Fibroblast of upper back skin (primary cell): ENCODE data around the gene DRD5.
"Not testable (repeated sequence)": the region's sequence is repeated elsewhere in the genome, so short reads cannot be mapped to it uniquely, and the experiment has no call there.

Experiments used
- DNase-seq: peaks from one replicate; pipeline ENCODE4 v3.0.0-alpha.2; 2013

Gene DRD5

DNA sequence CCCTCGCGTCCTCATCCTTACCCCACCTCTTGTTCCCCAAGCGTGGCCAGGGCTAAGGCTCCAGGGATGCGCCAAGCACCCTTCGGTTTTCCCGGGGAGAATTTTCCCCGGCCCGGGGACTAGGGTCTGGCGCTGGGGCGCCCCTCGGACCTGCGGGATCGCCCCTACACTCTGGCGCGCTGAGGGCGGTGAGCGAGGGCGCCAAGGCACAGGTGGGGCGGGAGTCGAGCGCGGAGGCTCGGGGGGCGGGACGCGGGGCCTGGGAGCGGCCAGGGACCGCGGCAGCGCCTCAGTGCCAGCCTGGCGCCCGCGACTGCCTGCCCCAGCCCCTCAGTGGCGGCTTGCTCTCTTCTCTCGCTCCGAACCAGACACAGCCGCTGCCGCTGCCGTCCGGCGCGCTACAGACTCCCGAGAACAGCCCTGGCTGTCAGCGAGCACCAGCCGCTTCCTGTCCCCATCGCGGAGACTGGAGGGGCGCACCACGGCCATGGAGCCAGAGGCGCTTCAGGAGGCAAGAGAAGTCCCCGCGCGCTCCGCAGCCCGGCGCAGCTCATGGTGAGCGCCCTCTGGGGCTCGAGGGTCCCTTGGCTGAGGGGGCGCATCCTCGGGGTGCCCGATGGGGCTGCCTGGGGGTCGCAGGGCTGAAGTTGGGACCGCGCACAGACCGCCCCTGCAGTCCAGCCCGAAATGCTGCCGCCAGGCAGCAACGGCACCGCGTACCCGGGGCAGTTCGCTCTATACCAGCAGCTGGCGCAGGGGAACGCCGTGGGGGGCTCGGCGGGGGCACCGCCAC lies at the start of gene DRD5:
TSS of gene DRD5 (plus strand) at position 292 of the 793 bp plus-strand sequence. CDS start at position 688, 396 bp downstream.
- no peak for DNase-seq

GRCh38 chr4:9732256-9732655 lies 49.2 kb upstream of the DRD5 start:
- not testable (repeated sequence) for DNase-seq

- DNase-seq: no peak
These were observed 45.9 kb upstream of the DRD5 start for GRCh38 chr4:9735515-9735914.

GRCh38 chr4:9737280-9737679 lies 44.2 kb upstream of the DRD5 start:
- not testable (repeated sequence) for DNase-seq

DNA sequence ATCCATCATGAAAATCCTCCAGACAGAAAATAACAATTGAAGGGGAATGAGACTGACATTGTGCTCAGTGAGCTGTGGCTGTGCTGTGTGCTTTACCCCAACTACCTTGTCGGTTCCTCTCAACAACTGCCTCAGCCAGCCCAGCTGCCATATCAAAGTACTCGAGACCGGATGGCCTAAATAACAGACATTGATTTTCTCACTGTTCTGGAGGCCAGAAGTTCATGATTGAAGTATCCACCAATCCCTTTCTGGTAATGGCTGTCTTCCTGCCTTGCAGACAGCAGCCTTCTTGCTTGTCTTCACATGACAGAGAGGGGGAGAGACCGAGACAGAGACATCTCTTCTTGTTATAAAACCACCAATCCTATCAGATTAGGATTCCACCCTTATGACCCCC lies 37.6 kb upstream of the DRD5 start:
- not testable (repeated sequence) for DNase-seq

DNA sequence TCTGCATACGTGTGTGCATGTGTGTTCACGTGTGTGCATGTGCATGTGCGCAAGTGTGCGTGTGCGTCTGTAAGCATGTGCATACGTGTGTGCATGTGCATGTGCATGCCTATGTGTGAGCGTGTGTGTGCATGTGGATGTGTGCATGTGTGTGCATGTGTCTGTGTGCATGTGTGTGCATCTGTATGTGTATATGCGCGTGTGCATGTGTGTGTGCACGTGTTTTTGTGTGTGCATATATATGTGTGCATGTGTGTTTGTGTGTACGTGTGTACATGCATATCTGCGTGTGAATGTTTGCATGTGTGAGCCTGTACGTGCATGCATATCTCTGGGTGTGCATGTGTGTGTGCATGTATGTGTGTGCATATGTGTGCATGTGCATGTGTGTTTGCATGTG lies 35.7 kb upstream of the DRD5 start:
- DNase-seq: no peak

DNA sequence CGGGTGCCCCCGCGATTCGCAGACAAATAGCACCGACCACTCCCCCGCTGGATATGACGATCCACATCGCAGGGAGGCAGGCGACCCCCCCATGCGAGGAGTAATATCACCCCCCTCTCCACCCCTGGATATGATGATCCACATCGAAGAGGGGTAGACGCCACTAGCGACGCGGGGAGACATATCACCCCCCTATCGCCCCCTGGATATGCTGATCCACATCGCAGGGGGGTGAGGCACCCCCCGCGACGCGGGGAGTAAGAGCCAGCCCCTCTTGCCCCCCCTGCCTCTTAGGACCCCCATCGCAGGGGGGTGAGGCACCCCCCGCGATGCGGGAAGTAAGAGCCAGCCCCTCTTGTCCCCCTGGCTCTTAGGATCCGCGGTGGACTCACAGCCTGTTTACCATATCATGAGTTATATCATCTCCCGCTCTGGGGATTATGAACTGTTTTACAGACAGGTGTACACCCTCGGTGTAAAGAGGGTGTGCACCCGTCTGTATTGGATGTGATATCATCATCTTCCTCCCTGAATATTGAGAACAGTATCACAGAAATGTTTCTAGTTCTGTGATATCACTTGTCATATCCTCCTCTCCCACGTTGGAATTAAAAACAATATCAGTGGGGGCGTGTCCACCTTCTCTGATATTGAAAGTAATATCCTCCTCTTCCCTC lies 22.7 kb upstream of the DRD5 start:
- DNase-seq: no peak

GRCh38 chr4:9762823-9763475 lies 18.5 kb upstream of the DRD5 start:
- DNase-seq: peak; percentile 61

DNA sequence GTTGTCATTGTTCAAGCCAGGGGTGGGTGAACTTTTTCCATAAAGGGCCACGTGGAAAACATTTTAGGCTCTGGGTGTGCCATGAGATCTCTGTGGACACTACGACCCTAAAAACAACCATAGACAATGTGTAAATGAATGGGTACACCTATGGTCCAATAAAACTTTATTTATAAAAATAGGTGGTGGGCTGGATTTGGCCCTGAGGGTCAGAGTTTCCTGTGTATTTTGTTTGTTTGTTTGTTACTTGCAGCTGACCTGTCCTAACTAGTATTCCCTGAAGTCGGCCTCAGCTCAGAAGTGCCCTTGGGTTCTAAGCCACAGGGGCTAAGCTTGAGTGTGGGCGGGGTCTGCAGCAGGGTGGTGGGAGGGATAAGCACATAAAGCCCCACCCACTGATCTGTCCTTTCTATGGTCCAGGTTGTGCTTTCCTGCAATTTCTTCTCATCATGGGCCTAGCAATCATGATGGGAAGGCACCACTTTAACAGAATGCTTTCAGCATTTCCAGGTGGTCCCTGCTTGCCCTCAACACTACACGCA lies 17.2 kb upstream of the DRD5 start:
- DNase-seq: no peak

GRCh38 chr4:9765091-9765490 lies 16.3 kb upstream of the DRD5 start:
- DNase-seq: peak; percentile 3

GRCh38 chr4:9769321-9769720 lies 12.1 kb upstream of the DRD5 start:
- no peak for DNase-seq

DNA sequence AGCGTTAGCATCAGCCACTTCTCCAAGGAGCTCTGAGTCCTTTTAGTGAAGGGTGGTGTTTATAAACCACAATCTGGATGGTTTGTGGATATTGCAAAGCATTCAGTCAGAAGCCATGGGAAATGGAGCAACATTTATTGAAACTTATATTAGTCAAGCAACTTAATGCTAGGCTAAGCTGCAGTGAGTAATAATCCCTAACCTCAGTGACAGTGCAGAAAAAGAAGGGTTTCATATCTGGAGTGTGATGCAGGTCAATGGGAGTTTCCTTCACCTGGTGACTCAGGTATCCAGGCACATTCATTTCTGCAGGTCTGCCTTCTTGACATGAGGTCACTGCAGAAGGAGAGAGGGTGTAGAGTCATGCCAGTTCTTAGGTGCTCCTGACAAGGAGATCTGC lies 10.4 kb upstream of the DRD5 start:
- DNase-seq: no peak

DNA sequence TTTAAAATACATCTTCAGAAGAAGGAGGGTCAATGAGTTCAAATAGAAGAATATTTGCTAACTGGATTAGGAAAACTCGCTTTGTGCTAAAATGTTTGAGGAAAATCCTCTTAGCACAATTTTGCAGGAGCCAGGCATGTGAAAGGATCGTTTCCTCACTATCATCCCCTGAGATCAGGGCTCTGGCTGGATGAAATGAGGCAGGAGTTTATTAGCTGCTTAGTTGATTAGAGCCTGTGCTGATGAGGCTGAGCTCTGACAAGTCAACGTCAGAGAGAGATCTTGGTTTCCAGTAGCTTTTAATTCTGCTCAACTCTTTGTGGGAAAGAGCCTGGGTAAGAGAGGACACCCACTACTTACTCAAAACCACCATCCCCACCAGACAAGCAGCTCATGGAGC lies 8.0 kb upstream of the DRD5 start:
- DNase-seq: no peak

DNA sequence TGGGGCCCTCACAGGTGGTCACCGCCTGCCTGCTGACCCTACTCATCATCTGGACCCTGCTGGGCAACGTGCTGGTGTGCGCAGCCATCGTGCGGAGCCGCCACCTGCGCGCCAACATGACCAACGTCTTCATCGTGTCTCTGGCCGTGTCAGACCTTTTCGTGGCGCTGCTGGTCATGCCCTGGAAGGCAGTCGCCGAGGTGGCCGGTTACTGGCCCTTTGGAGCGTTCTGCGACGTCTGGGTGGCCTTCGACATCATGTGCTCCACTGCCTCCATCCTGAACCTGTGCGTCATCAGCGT lies 652 bp downstream of the DRD5 start:
- no peak for DNase-seq

- DNase-seq: not testable (repeated sequence)
These were observed 4.5 kb downstream of the DRD5 start for GRCh38 chr4:9785891-9786290.

GRCh38 chr4:9792381-9792780 lies 10.9 kb downstream of the DRD5 start:
- DNase-seq: no peak

- DNase-seq: not testable (repeated sequence)
These were observed 15.2 kb downstream of the DRD5 start for GRCh38 chr4:9796641-9797040.

DNA sequence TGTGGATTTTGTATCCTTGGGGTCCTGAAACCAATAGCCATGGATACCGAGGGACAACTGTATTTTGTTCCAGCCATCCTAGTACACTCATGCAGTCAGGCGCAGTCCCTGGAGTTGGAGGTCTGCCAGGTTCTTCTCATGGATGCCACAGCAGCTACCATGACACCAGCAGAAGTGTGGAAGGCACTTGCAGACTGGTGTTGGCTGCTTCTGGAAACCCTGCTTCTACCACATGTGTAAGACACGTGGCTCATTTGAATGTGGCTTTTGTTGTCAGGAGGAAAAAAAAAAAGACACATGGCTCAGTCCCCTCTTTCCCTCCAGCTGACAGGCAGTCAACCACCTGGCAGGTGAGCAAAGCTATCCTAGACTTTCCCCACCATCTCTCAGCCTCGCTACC lies 19.4 kb downstream of the DRD5 start:
- no peak for DNase-seq

DNA sequence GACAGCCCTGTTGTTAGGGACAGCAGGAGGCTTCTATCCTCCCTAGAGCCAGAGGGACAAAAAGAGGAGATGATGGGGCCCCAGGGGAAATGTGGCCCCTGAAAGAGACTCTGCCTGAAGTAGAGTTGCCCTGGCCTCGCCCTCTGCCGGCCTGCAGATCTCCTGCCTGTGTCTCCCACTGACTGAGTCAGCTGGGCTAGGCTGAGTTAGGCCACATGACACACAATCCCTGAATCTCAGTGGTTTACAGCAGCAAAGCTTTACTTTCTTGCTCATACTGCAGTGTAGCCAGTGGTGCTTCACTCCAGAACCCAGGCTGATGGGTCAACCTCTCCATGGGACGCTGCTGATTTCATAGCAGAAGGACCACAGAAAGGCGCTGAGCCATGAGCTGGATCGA lies 23.5 kb downstream of the DRD5 start:
- DNase-seq: no peak

DNA sequence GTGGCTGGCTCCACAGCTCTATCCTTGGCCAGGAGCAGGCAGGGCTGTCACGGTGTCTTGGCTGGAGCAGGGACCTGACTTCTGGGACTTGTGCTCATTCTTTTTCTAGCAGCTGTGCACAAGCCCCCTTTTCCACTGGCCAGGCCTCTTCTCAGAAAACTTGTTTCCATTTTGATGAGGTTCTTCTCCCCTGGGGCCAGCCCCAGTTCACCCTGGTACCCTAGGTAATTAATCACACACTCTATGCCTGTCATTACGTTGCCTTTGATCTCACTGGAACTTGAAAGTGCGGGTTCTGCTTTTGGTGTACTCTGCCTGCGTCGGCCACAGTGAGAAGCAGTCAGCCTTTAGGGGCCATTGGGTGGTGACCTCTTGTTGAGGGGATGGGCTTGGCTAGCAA lies 26.6 kb downstream of the DRD5 start:
- DNase-seq: no peak

- DNase-seq: no peak
These were observed 30.4 kb downstream of the DRD5 start for GRCh38 chr4:9811806-9812205.

DNA sequence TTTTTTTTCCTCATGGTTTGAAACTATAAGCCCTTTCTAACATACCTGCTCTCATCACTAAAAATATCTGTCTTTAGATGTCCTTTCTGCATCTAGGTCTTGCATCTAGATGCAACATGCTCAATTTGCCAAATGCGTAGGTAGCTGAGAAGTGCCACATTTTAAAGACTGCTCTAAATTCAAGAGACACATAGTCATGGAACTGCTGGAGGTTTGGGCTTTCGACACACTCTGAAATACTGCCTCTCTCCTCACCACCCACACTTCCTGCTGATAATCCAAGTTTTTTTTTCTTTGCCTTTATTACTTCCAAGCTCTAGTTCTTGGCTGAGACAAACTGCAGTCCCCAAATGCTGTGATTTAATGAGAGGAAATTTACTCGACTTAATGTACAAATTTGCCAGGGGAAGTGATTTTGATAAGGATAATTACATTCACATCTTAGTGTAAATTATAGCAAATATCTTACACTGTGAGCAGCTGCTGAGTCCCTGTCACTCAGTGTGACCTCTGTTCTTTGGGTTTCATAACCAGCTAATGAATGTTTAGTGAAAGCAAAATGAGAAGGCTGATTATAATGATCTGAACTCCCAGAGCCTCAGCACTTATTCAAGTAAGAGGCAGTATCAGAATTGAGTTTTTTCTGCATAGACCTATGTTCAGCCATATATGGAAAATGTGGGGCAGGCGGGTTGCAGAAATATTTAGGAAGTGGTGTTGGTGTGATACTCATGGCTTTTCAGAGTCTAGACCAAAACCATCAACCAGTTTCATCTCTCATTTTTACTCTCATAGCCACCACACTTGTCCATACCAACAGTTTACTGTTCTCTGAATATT lies 31.3 kb downstream of the DRD5 start:
- no peak for DNase-seq

DNA sequence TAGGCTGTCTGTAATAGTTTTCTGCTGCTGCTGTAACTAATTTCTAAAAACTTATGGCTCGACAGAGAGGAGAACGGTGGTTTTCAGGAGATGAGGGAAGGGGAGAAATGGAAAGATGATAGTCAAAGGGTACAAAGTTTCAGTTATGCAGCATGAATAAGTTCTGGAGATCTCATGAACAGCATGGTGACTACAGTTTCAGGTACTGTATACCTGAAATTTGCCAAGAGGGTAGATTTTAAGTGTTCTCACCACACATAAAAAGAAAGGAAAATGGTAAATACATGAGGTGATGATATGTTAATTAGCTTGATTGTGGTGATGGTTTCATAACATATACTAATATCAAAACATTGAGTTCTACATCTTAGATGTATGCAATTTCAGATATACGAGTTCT lies 34.9 kb downstream of the DRD5 start:
- DNase-seq: no peak
